Activated naive CD8-positive, alpha-beta T cell treated with anti-CD3 and anti-CD28 coated beads, Interleukin-2, amount 10 ng/mL, durations not matched to agents 7 days and 5 days (primary cell): Measurements from ENCODE around the gene DPT. TPM values are rescaled to one million over a fixed set of nuclear protein-coding genes. Genes with fewer than 3 reads are reported as not detected.

Experiments used
- ATAC-seq: fragments of 150-1000 bp; cut with Tn5 transposase; one replicate; pipeline ENCODE4 v1.10.0; 2021; ENCODE audit warnings: low read depth, moderate library complexity
- POLR2A ChIA-PET: fragments of 350-600 bp; sonication (Branson Sonifier 250); formaldehyde crosslinking; loops from one replicate; lab custom pipeline; 2021; ENCODE audit warnings: antibody characterized with exemption; lab: Charles Lee
- DNase-seq: peaks from one replicate; pipeline ENCODE4 v3.0.0; 2021
- H3K27ac Mint-ChIP-seq: one replicate; pipeline ENCODE4 v1.8.0; 2022; ENCODE audit warnings: mild to moderate bottlenecking, mixed read lengths
- H3K27me3 Mint-ChIP-seq: one replicate; pipeline ENCODE4 v1.8.0; 2022; ENCODE audit warnings: mild to moderate bottlenecking, moderate library complexity, mixed read lengths
- H3K36me3 Mint-ChIP-seq: one replicate; pipeline ENCODE4 v1.8.0; 2021; ENCODE audit warnings: mild to moderate bottlenecking, mixed read lengths
- H3K4me1 Mint-ChIP-seq: one replicate; pipeline ENCODE4 v1.8.0; 2021; ENCODE audit warnings: mixed read lengths
- H3K4me3 Mint-ChIP-seq: one replicate; pipeline ENCODE4 v1.8.0; 2022; ENCODE audit warnings: mild to moderate bottlenecking, moderate library complexity, mixed read lengths
- H3K9me3 Mint-ChIP-seq: one replicate; pipeline ENCODE4 v1.8.0; 2021; ENCODE audit warnings: mixed read lengths
- total RNA-seq, 2 experiments: library from RNA; stranded (reverse); gene quantifications; one replicate each; pipeline ENCODE4 v1.2.3, GENCODE V29; 2021

Gene DPT
- total RNA-seq, 2 experiments from 2014 or later = not detected

DNA sequence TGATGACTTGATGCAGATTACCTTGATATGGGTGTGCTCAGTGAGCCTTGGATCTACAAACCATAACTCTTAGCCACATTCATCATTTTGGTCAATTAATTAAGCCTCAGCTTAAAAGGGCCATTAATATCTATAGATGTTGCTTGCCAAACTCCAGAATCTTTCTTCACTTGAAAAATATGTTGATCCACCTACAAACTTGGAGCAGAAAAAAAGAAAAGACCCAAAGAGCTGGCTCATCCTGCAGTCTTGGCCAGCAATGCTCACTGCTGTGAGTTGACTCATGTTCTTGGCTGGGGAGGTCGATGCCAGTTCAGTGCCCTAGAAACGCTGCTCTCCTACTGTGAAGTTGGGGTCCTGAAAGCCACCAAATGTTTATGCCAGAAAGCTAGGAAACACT, 75.4 kb downstream of the DPT start:
- Mint-ChIP-seq H3K27ac (no peak overlapping the region), H3K27me3 (peaks cover 17% of the 10 kb centered on the region), H3K9me3 (no peaks in the 10 kb centered on the region), H3K4me3 (no peak overlapping the region), H3K4me1 (no peaks in the 10 kb centered on the region), H3K36me3 (no peaks in the 10 kb centered on the region)
- no peak for DNase-seq
- POLR2A ChIA-PET = no interaction called here
- ATAC-seq = no peak

DNA sequence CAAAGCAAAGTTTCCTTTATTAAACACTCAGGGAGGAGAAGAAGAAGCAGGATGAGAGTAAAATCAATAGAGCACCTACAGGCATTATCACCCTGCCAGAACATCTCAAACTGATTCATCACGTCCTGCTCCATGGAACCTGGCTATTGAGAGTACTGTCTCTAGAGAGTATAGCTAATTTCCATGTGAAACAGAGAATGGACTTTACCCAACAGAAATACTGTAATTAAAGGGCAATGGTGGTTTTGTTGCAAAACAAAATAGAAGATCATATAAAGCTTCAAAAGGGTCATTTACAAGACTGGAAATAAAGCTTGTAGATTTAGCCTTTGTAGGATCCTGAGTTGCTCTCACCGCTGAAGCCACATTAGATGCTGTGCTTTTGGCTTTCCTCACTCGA, 83.3 kb downstream of the DPT start:
- H3K27ac Mint-ChIP-seq = no peak overlapping the region
- H3K4me1 Mint-ChIP-seq = no peaks in the 10 kb centered on the region
- POLR2A ChIA-PET = no interaction called here
- no peaks in the 10 kb centered on the region for H3K9me3 Mint-ChIP-seq
- DNase-seq (no peak), ATAC-seq (no peak)
- peaks cover 13% of the 10 kb centered on the region for H3K27me3 Mint-ChIP-seq
- no peaks in the 10 kb centered on the region for H3K36me3 Mint-ChIP-seq
- H3K4me3 Mint-ChIP-seq = no peak overlapping the region

Other genes starting within 250 kb of the DPT start
- gene XCL2, start 185.2 kb downstream of the DPT start, total RNA-seq = 10 to 100 TPM; 15.4 to 19.3 TPM
- 10 to 100 TPM; 22.8 to 27.1 TPM for gene XCL1, start 152.6 kb downstream of the DPT start, total RNA-seq